Brain microvascular endothelial cell (primary cell): ENCODE measurements around the gene LOXL1.

Experiments used
- DNase-seq: peaks from one replicate; pipeline ENCODE4 v3.0.0-alpha.2; 2020
- H3K27ac ChIP-seq: fragments of 250-450 bp; sonication (Bioruptor Pico); 2 replicates; pipeline ENCODE4 v1.5.1; 2020; ENCODE audit warnings: mild to moderate bottlenecking, moderate library complexity
- H3K27me3 ChIP-seq: fragments of 250-450 bp; sonication (Bioruptor Pico); replicated peaks from 2 replicates; pipeline ENCODE4 v1.5.1; 2020; ENCODE audit warnings: mild to moderate bottlenecking
- H3K36me3 ChIP-seq: fragments of 250-450 bp; sonication (Bioruptor Pico); replicated peaks from 2 replicates; pipeline ENCODE4 v1.5.1; 2020; ENCODE audit warnings: mild to moderate bottlenecking
- H3K4me3 ChIP-seq: 2 replicates; pipeline ENCODE4 v1.5.1; 2011; ENCODE audit warnings: low read depth, mild to moderate bottlenecking, control low read depth, low read length, moderate library complexity
- in situ Hi-C: cut with HindIII; loops from 2 replicates; pipeline ENCODE4 v1.10.0; 2017; ENCODE audit warnings: low sequenced_read_pairs, low pct_ligation_motif_present
- TF ChIP-seq, protein P1 (sequence below): IDR thresholded peaks from 2 replicates; pipeline ENCODE4 v1.5.1; 2011; ENCODE audit warnings: low read depth, mild to moderate bottlenecking, moderate library complexity, low read length, control low read depth, inconsistent platforms; ENCODE audit errors: missing control alignments

The LOXL1 gene

DNA sequence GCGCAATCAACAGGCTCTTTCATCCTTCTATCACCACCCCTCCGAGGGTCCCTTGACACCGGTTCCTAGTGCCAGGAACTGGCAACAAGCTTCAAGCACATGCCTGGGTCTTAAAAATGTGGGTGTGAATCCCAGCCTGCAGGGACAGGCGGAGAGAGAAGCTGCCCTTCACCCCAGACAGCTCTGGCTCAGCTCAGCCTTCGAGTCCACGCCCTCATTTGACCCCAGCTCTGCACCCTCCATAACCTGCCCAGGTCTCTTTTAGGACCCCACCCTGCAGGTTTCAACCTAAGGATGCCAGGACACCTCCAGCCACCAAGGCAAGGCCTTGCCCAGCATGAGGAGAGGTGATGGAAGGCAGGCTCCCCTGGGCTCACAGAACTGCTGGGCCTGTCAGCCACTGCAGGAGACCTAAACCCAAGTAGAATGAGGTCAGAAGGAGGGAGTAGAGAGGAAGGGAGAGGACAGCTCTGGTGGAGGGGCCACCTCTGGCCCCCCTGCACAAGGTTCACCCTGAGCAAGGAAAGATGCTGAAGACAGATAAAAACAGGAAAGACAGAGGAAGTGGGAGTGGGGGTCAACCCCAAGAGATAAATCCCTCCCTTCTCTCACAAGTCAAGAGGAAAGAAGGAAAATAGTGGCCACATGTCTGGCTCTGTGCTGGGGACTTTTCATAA is 2.6 kb upstream of the LOXL1 start:
- TF ChIP-seq, protein P1, sequence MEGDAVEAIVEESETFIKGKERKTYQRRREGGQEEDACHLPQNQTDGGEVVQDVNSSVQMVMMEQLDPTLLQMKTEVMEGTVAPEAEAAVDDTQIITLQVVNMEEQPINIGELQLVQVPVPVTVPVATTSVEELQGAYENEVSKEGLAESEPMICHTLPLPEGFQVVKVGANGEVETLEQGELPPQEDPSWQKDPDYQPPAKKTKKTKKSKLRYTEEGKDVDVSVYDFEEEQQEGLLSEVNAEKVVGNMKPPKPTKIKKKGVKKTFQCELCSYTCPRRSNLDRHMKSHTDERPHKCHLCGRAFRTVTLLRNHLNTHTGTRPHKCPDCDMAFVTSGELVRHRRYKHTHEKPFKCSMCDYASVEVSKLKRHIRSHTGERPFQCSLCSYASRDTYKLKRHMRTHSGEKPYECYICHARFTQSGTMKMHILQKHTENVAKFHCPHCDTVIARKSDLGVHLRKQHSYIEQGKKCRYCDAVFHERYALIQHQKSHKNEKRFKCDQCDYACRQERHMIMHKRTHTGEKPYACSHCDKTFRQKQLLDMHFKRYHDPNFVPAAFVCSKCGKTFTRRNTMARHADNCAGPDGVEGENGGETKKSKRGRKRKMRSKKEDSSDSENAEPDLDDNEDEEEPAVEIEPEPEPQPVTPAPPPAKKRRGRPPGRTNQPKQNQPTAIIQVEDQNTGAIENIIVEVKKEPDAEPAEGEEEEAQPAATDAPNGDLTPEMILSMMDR: no peak
- H3K27me3 ChIP-seq: no peaks in the 10 kb centered on the region
- in situ Hi-C loops: no loop called here
- H3K27ac ChIP-seq: peak overlapping the region; percentile 68
- peaks cover 2% of the 10 kb centered on the region for H3K36me3 ChIP-seq
- no peak overlapping the region for H3K4me3 ChIP-seq
- DNase-seq: no peak

DNA sequence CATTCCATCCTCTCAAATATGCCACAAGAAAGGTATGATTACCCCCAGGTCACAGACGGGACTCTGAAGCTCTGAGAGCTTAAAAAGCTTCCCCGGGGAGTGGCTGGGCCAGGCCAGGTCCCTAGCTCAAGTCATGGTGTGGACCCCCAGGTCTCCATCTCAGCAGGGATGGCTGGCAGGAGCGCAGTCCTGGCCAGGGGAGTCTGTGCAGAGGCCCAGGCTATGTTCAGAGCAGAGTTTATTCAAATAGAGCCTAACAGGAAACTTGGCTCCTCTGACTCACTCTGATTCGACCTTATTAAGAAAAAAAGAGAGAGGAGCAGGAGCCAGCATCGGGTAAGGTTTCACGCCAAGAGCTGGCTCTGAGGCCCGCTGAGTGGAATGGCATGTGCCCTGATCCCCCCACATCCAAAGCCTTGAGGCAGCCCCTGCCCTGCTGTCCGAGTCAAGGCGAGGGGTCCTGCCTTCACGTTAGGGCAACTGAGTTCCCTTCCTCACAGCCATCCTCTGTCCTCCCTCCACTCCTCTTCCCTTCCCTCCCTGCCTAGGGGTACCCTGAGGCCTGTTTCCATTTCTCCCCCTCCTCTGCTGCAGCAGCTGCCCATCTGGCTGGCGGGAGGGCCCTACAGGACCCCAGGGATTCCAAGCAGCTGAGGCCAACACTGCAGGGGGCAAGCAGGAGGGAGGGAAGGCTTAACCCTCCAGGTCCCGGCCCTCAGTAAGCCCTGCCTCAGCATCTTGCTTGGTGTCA is 1.9 kb upstream of the LOXL1 start:
- peak; percentile 62 for DNase-seq
- Histone ChIP-seq H3K36me3 (peaks cover 2% of the 10 kb centered on the region), H3K27me3 (no peaks in the 10 kb centered on the region), H3K27ac (peak overlapping the region; percentile 68), H3K4me3 (no peak overlapping the region)
- in situ Hi-C loops: no loop called here
- TF ChIP-seq, protein P1: no peak

DNA sequence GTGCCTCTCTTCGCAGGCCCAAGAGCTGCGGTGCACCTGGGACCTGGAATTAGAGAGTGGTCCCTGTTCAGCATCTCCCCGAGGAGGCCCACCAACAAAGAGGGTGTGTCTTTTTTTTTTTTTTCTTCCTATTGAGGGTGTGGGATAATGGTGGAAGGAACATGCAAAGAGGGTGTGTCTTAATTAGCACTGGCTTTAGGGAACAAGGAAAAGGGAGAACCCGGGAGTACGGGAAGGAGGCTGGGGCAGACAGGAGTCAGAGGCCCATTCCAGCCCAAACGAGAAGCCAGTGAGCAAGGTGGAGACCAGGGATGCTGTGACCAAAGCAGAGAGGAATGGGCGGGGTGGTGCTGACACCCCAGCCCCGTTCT is 429 bp upstream of the LOXL1 start:
- H3K4me3 ChIP-seq: peak overlapping the region; percentile 71
- TF ChIP-seq, protein P1: no peak
- in situ Hi-C loops: no loop called here
- no peaks in the 10 kb centered on the region for H3K36me3 ChIP-seq
- H3K27me3 ChIP-seq: no peaks in the 10 kb centered on the region
- H3K27ac ChIP-seq: peak overlapping the region; percentile 4
- no peak for DNase-seq

DNA sequence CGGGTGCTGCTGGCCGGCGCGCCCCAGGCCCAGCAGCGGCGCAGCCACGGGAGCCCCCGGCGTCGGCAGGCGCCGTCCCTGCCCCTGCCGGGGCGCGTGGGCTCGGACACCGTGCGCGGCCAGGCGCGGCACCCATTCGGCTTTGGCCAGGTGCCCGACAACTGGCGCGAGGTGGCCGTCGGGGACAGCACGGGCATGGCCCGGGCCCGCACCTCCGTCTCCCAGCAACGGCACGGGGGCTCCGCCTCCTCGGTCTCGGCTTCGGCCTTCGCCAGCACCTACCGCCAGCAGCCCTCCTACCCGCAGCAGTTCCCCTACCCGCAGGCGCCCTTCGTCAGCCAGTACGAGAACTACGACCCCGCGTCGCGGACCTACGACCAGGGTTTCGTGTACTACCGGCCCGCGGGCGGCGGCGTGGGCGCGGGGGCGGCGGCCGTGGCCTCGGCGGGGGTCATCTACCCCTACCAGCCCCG is 777 bp downstream of the LOXL1 start:
- H3K27ac ChIP-seq: peak overlapping the region; percentile 46
- DNase-seq: no peak
- no peaks in the 10 kb centered on the region for H3K27me3 ChIP-seq
- in situ Hi-C loops: no loop called here
- peak overlapping the region; percentile 71 for H3K4me3 ChIP-seq
- TF ChIP-seq, protein P1: no peak
- no peaks in the 10 kb centered on the region for H3K36me3 ChIP-seq

DNA sequence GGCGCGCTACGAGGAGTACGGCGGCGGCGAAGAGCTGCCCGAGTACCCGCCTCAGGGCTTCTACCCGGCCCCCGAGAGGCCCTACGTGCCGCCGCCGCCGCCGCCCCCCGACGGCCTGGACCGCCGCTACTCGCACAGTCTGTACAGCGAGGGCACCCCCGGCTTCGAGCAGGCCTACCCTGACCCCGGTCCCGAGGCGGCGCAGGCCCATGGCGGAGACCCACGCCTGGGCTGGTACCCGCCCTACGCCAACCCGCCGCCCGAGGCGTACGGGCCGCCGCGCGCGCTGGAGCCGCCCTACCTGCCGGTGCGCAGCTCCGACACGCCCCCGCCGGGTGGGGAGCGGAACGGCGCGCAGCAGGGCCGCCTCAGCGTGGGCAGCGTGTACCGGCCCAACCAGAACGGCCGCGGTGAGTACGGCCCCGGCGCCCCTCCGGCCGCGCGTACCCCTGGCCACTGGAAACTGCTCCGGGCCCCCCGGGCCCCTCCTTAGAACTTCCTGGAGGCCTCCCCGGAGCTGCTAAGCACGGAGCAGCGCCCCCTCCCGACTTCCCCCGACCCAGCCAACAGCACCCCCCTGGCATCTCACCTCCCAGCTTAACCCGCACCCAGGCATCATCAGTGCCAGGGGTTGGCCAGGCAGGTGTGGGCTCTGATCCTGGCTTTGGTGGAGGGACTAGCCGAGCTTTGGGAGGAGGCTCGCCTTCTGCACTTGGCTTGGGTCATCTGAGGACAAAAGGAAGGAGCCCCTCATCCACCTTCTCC is 1.4 kb downstream of the LOXL1 start:
- H3K27ac ChIP-seq: peak overlapping the region; percentile 46
- H3K36me3 ChIP-seq: peaks cover 2% of the 10 kb centered on the region
- in situ Hi-C loops: no loop called here
- TF ChIP-seq, protein P1: peak; percentile 70
- DNase-seq: peak; percentile 34
- no peaks in the 10 kb centered on the region for H3K27me3 ChIP-seq
- H3K4me3 ChIP-seq: peak overlapping the region; percentile 71
